ENCODE results near the gene IL1RN. TPM values are rescaled to one million over a fixed set of nuclear protein-coding genes. Genes with fewer than 3 reads are reported as not detected.

The IL1RN gene
- total RNA-seq, 1 donor from 2014 or later = not detected

DNA sequence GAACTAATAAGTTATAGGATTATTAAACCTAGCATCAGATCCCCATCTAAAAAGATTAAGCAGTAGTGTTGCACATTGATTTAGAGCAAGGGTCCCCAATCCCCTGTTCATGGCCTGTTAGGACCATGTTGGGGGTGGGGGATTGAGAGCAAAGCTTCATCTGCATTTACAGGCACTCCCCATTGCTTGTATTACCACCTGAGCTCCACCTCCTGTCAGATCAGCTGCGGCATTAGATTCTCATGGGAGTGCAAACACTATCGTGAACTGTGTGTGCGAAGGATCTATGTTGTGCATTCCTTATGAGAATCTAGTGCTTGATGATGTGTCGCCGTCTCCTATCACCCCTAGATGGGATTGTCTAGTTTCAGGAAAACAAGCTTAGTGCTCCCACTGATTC lies 27.9 kb downstream of the IL1RN start:
- Mint-ChIP-seq H3K36me3 (ENCODE audit: low read depth, unreplicated experiment) (no peaks in the 10 kb centered on the region), H3K9me3 (ENCODE audit: unreplicated experiment) (no peaks in the 10 kb centered on the region), H3K4me1 (ENCODE audit: unreplicated experiment) (peaks cover 9% of the 10 kb centered on the region), H3K27ac (ENCODE audit: unreplicated experiment) (no peak overlapping the region), H3K4me3 (ENCODE audit: unreplicated experiment) (no peak overlapping the region), H3K27me3 (ENCODE audit: unreplicated experiment) (peaks cover 8% of the 10 kb centered on the region)
- TF ChIP-seq, protein P1, sequence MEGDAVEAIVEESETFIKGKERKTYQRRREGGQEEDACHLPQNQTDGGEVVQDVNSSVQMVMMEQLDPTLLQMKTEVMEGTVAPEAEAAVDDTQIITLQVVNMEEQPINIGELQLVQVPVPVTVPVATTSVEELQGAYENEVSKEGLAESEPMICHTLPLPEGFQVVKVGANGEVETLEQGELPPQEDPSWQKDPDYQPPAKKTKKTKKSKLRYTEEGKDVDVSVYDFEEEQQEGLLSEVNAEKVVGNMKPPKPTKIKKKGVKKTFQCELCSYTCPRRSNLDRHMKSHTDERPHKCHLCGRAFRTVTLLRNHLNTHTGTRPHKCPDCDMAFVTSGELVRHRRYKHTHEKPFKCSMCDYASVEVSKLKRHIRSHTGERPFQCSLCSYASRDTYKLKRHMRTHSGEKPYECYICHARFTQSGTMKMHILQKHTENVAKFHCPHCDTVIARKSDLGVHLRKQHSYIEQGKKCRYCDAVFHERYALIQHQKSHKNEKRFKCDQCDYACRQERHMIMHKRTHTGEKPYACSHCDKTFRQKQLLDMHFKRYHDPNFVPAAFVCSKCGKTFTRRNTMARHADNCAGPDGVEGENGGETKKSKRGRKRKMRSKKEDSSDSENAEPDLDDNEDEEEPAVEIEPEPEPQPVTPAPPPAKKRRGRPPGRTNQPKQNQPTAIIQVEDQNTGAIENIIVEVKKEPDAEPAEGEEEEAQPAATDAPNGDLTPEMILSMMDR (IDR thresholded peaks at IDR 0.05; ENCODE audit: unreplicated experiment) = no peak
- no peak for DNase-seq (ENCODE audit: low spot score)

- Mint-ChIP-seq H3K27me3 (ENCODE audit: unreplicated experiment) (peaks cover 8% of the 10 kb centered on the region), H3K4me1 (ENCODE audit: unreplicated experiment) (peaks cover 9% of the 10 kb centered on the region), H3K9me3 (ENCODE audit: unreplicated experiment) (no peaks in the 10 kb centered on the region), H3K36me3 (ENCODE audit: low read depth, unreplicated experiment) (no peaks in the 10 kb centered on the region), H3K27ac (ENCODE audit: unreplicated experiment) (peak overlapping the region; percentile 24), H3K4me3 (ENCODE audit: unreplicated experiment) (peak overlapping the region; percentile 85)
- no peak for DNase-seq (ENCODE audit: low spot score)
- TF ChIP-seq, protein P1 (IDR thresholded peaks at IDR 0.05; ENCODE audit: unreplicated experiment) = no peak
These were observed 29.1 kb downstream of the IL1RN start for GRCh38 chr2:113156278-113157117.

- Mint-ChIP-seq H3K36me3 (ENCODE audit: low read depth, unreplicated experiment) (no peaks in the 10 kb centered on the region), H3K9me3 (ENCODE audit: unreplicated experiment) (no peaks in the 10 kb centered on the region), H3K27ac (ENCODE audit: unreplicated experiment) (no peak overlapping the region), H3K4me3 (ENCODE audit: unreplicated experiment) (peak overlapping the region; percentile 85), H3K4me1 (ENCODE audit: unreplicated experiment) (peaks cover 9% of the 10 kb centered on the region), H3K27me3 (ENCODE audit: unreplicated experiment) (peaks cover 4% of the 10 kb centered on the region)
- TF ChIP-seq, protein P1 (IDR thresholded peaks at IDR 0.05; ENCODE audit: unreplicated experiment) = no peak
- DNase-seq (ENCODE audit: low spot score) = peak; percentile 44
These were observed 29.9 kb downstream of the IL1RN start for GRCh38 chr2:113157118-113157896.

- Mint-ChIP-seq H3K27ac (ENCODE audit: unreplicated experiment) (no peak overlapping the region), H3K9me3 (ENCODE audit: unreplicated experiment) (no peaks in the 10 kb centered on the region), H3K4me3 (ENCODE audit: unreplicated experiment) (peak overlapping the region; percentile 85), H3K27me3 (ENCODE audit: unreplicated experiment) (peaks cover 4% of the 10 kb centered on the region), H3K36me3 (ENCODE audit: low read depth, unreplicated experiment) (no peaks in the 10 kb centered on the region), H3K4me1 (ENCODE audit: unreplicated experiment) (peaks cover 9% of the 10 kb centered on the region)
- TF ChIP-seq, protein P1 (IDR thresholded peaks at IDR 0.05; ENCODE audit: unreplicated experiment) = no peak
- DNase-seq (ENCODE audit: low spot score) = no peak
These were observed 30.7 kb downstream of the IL1RN start for GRCh38 chr2:113157897-113158753.

All from endothelial cell (in vitro differentiated cells).